Caco-2 (cell line): ENCODE data around the gene DPF3. TPM values are rescaled to one million over a fixed set of nuclear protein-coding genes. Genes with fewer than 3 reads are reported as not detected.

ENCODE experiments used
- BruUV-seq: library from RNA; stranded (reverse); fragments of 400-500 nt; replicated peaks from 2 replicates; lab custom pipeline; 2021; lab: Mats Ljungman, UMichigan
- CTCF ChIA-PET: fragments of 300-600 bp; sonication (Branson Sonifier 250); formaldehyde crosslinking; loops from one replicate; lab custom pipeline; 2022; ENCODE audit warnings: antibody characterized with exemption; lab: Charles Lee
- POLR2A ChIA-PET: fragments of 300-600 bp; sonication (Branson Sonifier 250); formaldehyde crosslinking; loops from one replicate; lab custom pipeline; 2022; ENCODE audit warnings: antibody characterized with exemption; lab: Charles Lee
- DNase-seq, 2 experiments: peaks; one replicate each; pipeline versions ENCODE4 v3.0.0 to v3.0.0-alpha.2; 2020 to 2022
- H3K27me3 ChIP-seq: replicated peaks from 2 replicates; pipeline ENCODE4 v1.6.0; 2011; ENCODE audit warnings: low read length; ENCODE audit not compliant: control insufficient read depth, insufficient read depth
- H3K36me3 ChIP-seq: 2 replicates; pipeline ENCODE4 v1.5.1; 2011; ENCODE audit warnings: low read length; ENCODE audit not compliant: control insufficient read depth, insufficient read depth
- H3K4me1 ChIP-seq: fragments of 250-450 bp; sonication (Bioruptor Pico); 2 replicates; pipeline ENCODE4 v1.5.1; 2020; ENCODE audit warnings: mild to moderate bottlenecking
- H3K4me3 ChIP-seq: 2 replicates; pipeline ENCODE4 v1.5.1; 2011; ENCODE audit warnings: low read depth, mild to moderate bottlenecking, control low read depth, low read length
- H3K9me3 ChIP-seq: fragments of 250-450 bp; sonication (Bioruptor Pico); 2 replicates; pipeline ENCODE4 v1.5.1; 2020; ENCODE audit warnings: mild to moderate bottlenecking, moderate library complexity
- H3K27ac Mint-ChIP-seq: one replicate; pipeline ENCODE4 v1.8.0; 2022; ENCODE audit warnings: mixed read lengths; ENCODE audit not compliant: unreplicated experiment
- H3K27me3 Mint-ChIP-seq: one replicate; pipeline ENCODE4 v1.8.0; 2022; ENCODE audit warnings: mixed read lengths; ENCODE audit not compliant: insufficient read depth, unreplicated experiment
- H3K36me3 Mint-ChIP-seq: one replicate; pipeline ENCODE4 v1.8.0; 2022; ENCODE audit warnings: mild to moderate bottlenecking, mixed read lengths; ENCODE audit not compliant: insufficient read depth, unreplicated experiment
- H3K4me1 Mint-ChIP-seq: one replicate; pipeline ENCODE4 v1.8.0; 2022; ENCODE audit warnings: low read depth, mixed read lengths; ENCODE audit not compliant: unreplicated experiment
- H3K4me3 Mint-ChIP-seq: one replicate; pipeline ENCODE4 v1.8.0; 2022; ENCODE audit warnings: mild to moderate bottlenecking, moderate library complexity, mixed read lengths; ENCODE audit not compliant: unreplicated experiment
- H3K9me3 Mint-ChIP-seq: one replicate; pipeline ENCODE4 v1.8.0; 2022; ENCODE audit warnings: mixed read lengths; ENCODE audit not compliant: unreplicated experiment
- CTCF ChIP-seq, 2 experiments: fragments of 200-600 bp in 1 of 2; IDR thresholded peaks; 1 replicate in 1 of 2; 2 replicates in 1 of 2; pipeline versions ENCODE4 v1.5.1 to v1.8.0; 2011 to 2022; ENCODE audit warnings: antibody characterized with exemption in 1 of 2, control low read depth in 1 of 2, inconsistent platforms in 1 of 2, low read depth in 1 of 2, low read length in 1 of 2, mild to moderate bottlenecking in 1 of 2, moderate library complexity in 1 of 2; ENCODE audit not compliant: insufficient read depth in 1 of 2, severe bottlenecking in 1 of 2, unreplicated experiment in 1 of 2
- intact Hi-C: fragments of 100-400 bp; cut with micrococcal nuclease; formaldehyde crosslinking; loops from one replicate; pipeline ENCODE4 v1.10.0; 2022; ENCODE audit not compliant: unreplicated experiment
- total RNA-seq: library from RNA; stranded (reverse); gene quantifications from 2 replicates; pipeline ENCODE4 v1.2.3, GENCODE V29; 2022

The DPF3 gene
- total RNA-seq, 1 experiment from 2014 or later, result not detected

GRCh38 chr14:72830786-72831594 lies 62.9 kb downstream of the DPF3 start:
- H3K27ac Mint-ChIP-seq, result no peak overlapping the region
- intact Hi-C loops, result no loop called here
- no peak overlapping the region for H3K4me3 Mint-ChIP-seq
- H3K9me3 ChIP-seq, result no peaks in the 10 kb centered on the region
- no peak for DNase-seq
- H3K27me3 ChIP-seq, result no peaks in the 10 kb centered on the region
- peaks cover 18% of the 10 kb centered on the region for H3K27me3 Mint-ChIP-seq
- no peaks in the 10 kb centered on the region for H3K36me3 ChIP-seq
- no peak for TF ChIP-seq CTCF (IDR thresholded peaks at IDR 0.05; ENCODE audit: insufficient read depth in 1 of 2, low read depth in 1 of 2, low read length in 1 of 2, severe bottlenecking in 1 of 2, unreplicated experiment in 1 of 2)
- no peak overlapping the region for H3K4me3 ChIP-seq
- BruUV-seq, result no TSS peak
- peaks cover 11% of the 10 kb centered on the region for H3K9me3 Mint-ChIP-seq
- CTCF ChIA-PET, result no interaction called here
- H3K4me1 Mint-ChIP-seq, result no peaks in the 10 kb centered on the region
- POLR2A ChIA-PET, result no interaction called here
- H3K4me1 ChIP-seq, result no peaks in the 10 kb centered on the region
- H3K36me3 Mint-ChIP-seq, result no peaks in the 10 kb centered on the region

DNA sequence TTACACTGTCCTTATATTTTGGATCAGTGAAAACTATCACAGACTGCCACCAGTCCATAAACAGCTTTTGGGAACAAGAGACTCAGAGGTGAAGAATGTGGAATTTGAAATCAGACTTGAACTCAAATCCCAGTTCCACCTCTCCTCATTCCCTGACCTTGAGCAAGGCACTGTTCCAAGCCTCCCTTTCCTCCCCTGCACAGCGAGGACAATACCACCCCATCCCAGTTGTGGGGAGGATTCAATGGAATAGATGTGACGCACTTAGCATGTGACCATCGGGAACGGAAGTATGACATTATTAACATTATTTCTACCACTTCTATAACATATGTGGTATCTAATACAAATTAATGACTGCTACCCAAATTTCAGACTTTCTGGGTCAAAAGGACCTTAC lies 63.5 kb downstream of the DPF3 start:
- H3K27ac Mint-ChIP-seq, result no peak overlapping the region

DNA sequence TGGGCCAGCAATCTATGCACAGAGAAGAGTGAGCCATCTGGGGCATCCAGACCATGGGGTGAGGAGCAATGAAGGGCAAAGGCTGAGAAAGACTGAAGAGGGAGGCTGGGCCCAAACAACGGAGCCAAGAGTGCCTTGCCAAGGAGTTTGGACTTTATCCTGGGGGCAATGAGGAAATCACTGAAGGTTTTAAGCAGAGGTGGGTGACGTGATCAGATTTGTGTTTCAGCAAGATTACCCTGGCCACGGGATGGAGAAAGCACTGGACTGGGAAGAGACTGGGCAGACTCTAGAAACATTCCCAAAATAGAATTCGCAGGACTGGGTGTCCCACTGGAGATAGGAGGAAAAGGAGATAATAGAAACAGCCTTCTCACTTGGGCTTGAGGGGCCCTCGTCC lies 65.3 kb downstream of the DPF3 start:
- H3K4me1 Mint-ChIP-seq, result peaks cover 5% of the 10 kb centered on the region
- no peak overlapping the region for H3K4me3 Mint-ChIP-seq
- H3K4me3 ChIP-seq, result no peak overlapping the region
- H3K36me3 Mint-ChIP-seq, result no peaks in the 10 kb centered on the region
- ChIA-PET CTCF (no interaction called here), POLR2A (no interaction called here)
- no TSS peak for BruUV-seq
- no peaks in the 10 kb centered on the region for H3K36me3 ChIP-seq
- peaks cover 11% of the 10 kb centered on the region for H3K9me3 Mint-ChIP-seq
- no peaks in the 10 kb centered on the region for H3K27me3 ChIP-seq
- no peak for TF ChIP-seq CTCF (IDR thresholded peaks at IDR 0.05; ENCODE audit: insufficient read depth in 1 of 2, low read depth in 1 of 2, low read length in 1 of 2, severe bottlenecking in 1 of 2, unreplicated experiment in 1 of 2)
- intact Hi-C loops, result no loop called here
- H3K27ac Mint-ChIP-seq, result no peak overlapping the region
- no peaks in the 10 kb centered on the region for H3K4me1 ChIP-seq
- H3K9me3 ChIP-seq, result no peaks in the 10 kb centered on the region
- no peak for DNase-seq
- H3K27me3 Mint-ChIP-seq, result peaks cover 27% of the 10 kb centered on the region

More for the DNA sequence above, 63.5 kb downstream of the DPF3 start:
- BruUV-seq, result no TSS peak
- POLR2A ChIA-PET, result no interaction called here
- no peak for DNase-seq
- TF ChIP-seq CTCF (IDR thresholded peaks at IDR 0.05; ENCODE audit: insufficient read depth in 1 of 2, low read depth in 1 of 2, low read length in 1 of 2, severe bottlenecking in 1 of 2, unreplicated experiment in 1 of 2), result no peak
- H3K27me3 ChIP-seq, result no peaks in the 10 kb centered on the region
- CTCF ChIA-PET, result no interaction called here
- H3K4me3 Mint-ChIP-seq, result no peak overlapping the region
- H3K4me1 ChIP-seq, result no peaks in the 10 kb centered on the region
- intact Hi-C loops, result no loop called here
- H3K4me3 ChIP-seq, result no peak overlapping the region
- H3K27me3 Mint-ChIP-seq, result peaks cover 18% of the 10 kb centered on the region
- no peaks in the 10 kb centered on the region for H3K9me3 ChIP-seq
- H3K36me3 Mint-ChIP-seq, result no peaks in the 10 kb centered on the region
- H3K9me3 Mint-ChIP-seq, result peaks cover 11% of the 10 kb centered on the region
- no peaks in the 10 kb centered on the region for H3K36me3 ChIP-seq
- no peaks in the 10 kb centered on the region for H3K4me1 Mint-ChIP-seq
